GM23338 (cell line): ENCODE data around the gene RYR2. TPM values are rescaled to one million over a fixed set of nuclear protein-coding genes. Genes with fewer than 3 reads are reported as not detected.

Source experiments
- ATAC-seq: fragments of 200-7000 bp; cut with Tn5 transposase; 3 replicates; pipeline ENCODE4 v1.9.1; 2020
- DNase-seq: peaks from one replicate; pipeline ENCODE4 v3.0.0-alpha.2; 2015; ENCODE audit warnings: low spot score
- H2AFZ ChIP-seq: fragments of 200-600 bp; sonication (generic); 2 replicates; pipeline ENCODE4 v1.8.0; 2016; ENCODE audit warnings: antibody characterized with exemption, mild to moderate bottlenecking, moderate library complexity
- H3F3A ChIP-seq: fragments of 200-600 bp; sonication (generic); replicated peaks from 2 replicates; pipeline ENCODE4 v1.8.0; 2017; ENCODE audit warnings: antibody characterized with exemption, mixed run types, low read depth
- H3K27ac ChIP-seq: fragments of 200-600 bp; sonication (generic); 2 replicates; pipeline ENCODE4 v1.6.1; 2016; ENCODE audit warnings: low read depth
- H3K27me3 ChIP-seq: fragments of 200-600 bp; sonication (generic); 2 replicates; pipeline ENCODE4 v1.8.0; 2016; ENCODE audit warnings: mild to moderate bottlenecking, mixed run types, moderate library complexity; ENCODE audit not compliant: insufficient read depth
- H3K36me3 ChIP-seq: fragments of 200-600 bp; sonication (generic); 2 replicates; pipeline ENCODE4 v1.8.0; 2016; ENCODE audit warnings: mild to moderate bottlenecking; ENCODE audit not compliant: insufficient read depth
- H3K4me1 ChIP-seq: fragments of 200-600 bp; sonication (generic); 2 replicates; pipeline ENCODE4 v1.8.0; 2016; ENCODE audit warnings: mild to moderate bottlenecking, moderate library complexity; ENCODE audit not compliant: insufficient read depth
- H3K4me2 ChIP-seq: fragments of 200-600 bp; sonication (generic); 2 replicates; pipeline ENCODE4 v1.7.1; 2017; ENCODE audit warnings: mixed run types
- H3K4me3 ChIP-seq: fragments of 200-600 bp; sonication (generic); 2 replicates; pipeline ENCODE4 v1.6.1; 2016; ENCODE audit warnings: mixed run types
- H3K79me2 ChIP-seq: fragments of 200-600 bp; sonication (generic); replicated peaks from 2 replicates; pipeline ENCODE4 v1.8.0; 2017; ENCODE audit warnings: mild to moderate bottlenecking; ENCODE audit not compliant: insufficient read depth
- H3K9me2 ChIP-seq: fragments of 200-600 bp; sonication (generic); 2 replicates; pipeline ENCODE4 v1.8.0; 2017; ENCODE audit not compliant: insufficient read depth
- H4K20me1 ChIP-seq: fragments of 200-600 bp; sonication (generic); replicated peaks from 2 replicates; pipeline ENCODE4 v1.8.0; 2017; ENCODE audit warnings: mild to moderate bottlenecking; ENCODE audit not compliant: insufficient read depth
- H3K27ac Mint-ChIP-seq: 2 replicates; pipeline ENCODE4 v1.8.0; 2020; ENCODE audit warnings: inconsistent platforms, mild to moderate bottlenecking, moderate library complexity, mixed read lengths
- H3K27me3 Mint-ChIP-seq: 3 replicates; pipeline ENCODE4 v1.8.0; 2022; ENCODE audit warnings: low read depth, mild to moderate bottlenecking, moderate library complexity, mixed read lengths, inconsistent platforms; ENCODE audit not compliant: insufficient read depth, poor library complexity
- H3K36me3 Mint-ChIP-seq: 3 replicates; pipeline ENCODE4 v1.8.0; 2021; ENCODE audit warnings: low read depth, mild to moderate bottlenecking, inconsistent platforms, moderate library complexity, mixed read lengths
- H3K4me1 Mint-ChIP-seq: 3 replicates; pipeline ENCODE4 v1.8.0; 2020; ENCODE audit warnings: mild to moderate bottlenecking, inconsistent platforms, mixed read lengths
- H3K4me3 Mint-ChIP-seq: 3 replicates; pipeline ENCODE4 v1.8.0; 2021; ENCODE audit warnings: moderate library complexity, mild to moderate bottlenecking, inconsistent platforms, mixed read lengths
- H3K9me3 Mint-ChIP-seq: 3 replicates; pipeline ENCODE4 v1.8.0; 2020; ENCODE audit warnings: moderate library complexity, mild to moderate bottlenecking, inconsistent platforms, mixed read lengths
- CREB1 ChIP-seq: fragments of 250-450 bp; sonication (Bioruptor Pico); IDR thresholded peaks from 2 replicates; pipeline ENCODE4 v1.5.0; 2020; ENCODE audit warnings: low read depth, mild to moderate bottlenecking, moderate library complexity
- CTCF ChIP-seq, 2 experiments: fragments of 200-600 bp in 1 of 2; sonication (generic) in 1 of 2; conservative IDR thresholded peaks; 2 replicates each; pipeline versions ENCODE4 v1.5.1 to v1.6.1; 2016 to 2017; ENCODE audit warnings: antibody characterized with exemption in 2 of 2, low read depth in 2 of 2, mild to moderate bottlenecking in 2 of 2, moderate library complexity in 1 of 2
- EZH2 ChIP-seq: fragments of 200-600 bp; sonication (generic); IDR thresholded peaks from one replicate; pipeline ENCODE4 v1.8.0; 2017; ENCODE audit warnings: antibody characterized with exemption, mild to moderate bottlenecking, low read depth; ENCODE audit not compliant: unreplicated experiment
- EZH2phosphoT487 ChIP-seq: fragments of 200-600 bp; sonication (generic); IDR thresholded peaks from one replicate; pipeline ENCODE4 v1.8.1; 2018; ENCODE audit warnings: antibody characterized with exemption; ENCODE audit not compliant: unreplicated experiment
- POLR2AphosphoS5 ChIP-seq: IDR thresholded peaks from 2 replicates; pipeline ENCODE4 v1.6.1; 2016; ENCODE audit warnings: antibody characterized with exemption, low read depth
- REST ChIP-seq: IDR thresholded peaks from one replicate; pipeline ENCODE4 v1.6.1; 2018; ENCODE audit warnings: antibody characterized with exemption; ENCODE audit not compliant: unreplicated experiment
- ZNF114 ChIP-seq: fragments of 250-450 bp; sonication (Bioruptor Pico); IDR thresholded peaks from 2 replicates; pipeline ENCODE4 v1.5.0; 2020; ENCODE audit warnings: mild to moderate bottlenecking, moderate library complexity
- ZNF331 ChIP-seq: fragments of 250-450 bp; sonication (Bioruptor Pico); IDR thresholded peaks from 2 replicates; pipeline ENCODE4 v1.5.0; 2020; ENCODE audit warnings: low read depth, mild to moderate bottlenecking, moderate library complexity
- polyA plus RNA-seq: library from polyadenylated mRNA; unstranded; fragments of >200 nt; fragmentation: Nextera tagmentation; extraction: Ambion mirVana; gene quantifications from 2 replicates; pipeline ENCODE4 v1.2.1, GENCODE V29; 2016
- total RNA-seq: library from RNA; depleted of rRNA; stranded (reverse); fragments of >200 nt; shearing (Covaris generic); gene quantifications from 2 replicates; pipeline ENCODE4 v1.2.3, GENCODE V29; 2014

RYR2 gene
- total and polyA plus RNA-seq, 2 experiments from 2014 or later, result 8.9 to 10.0 TPM

GRCh38 chr1:237507005-237507404, 465.0 kb downstream of the RYR2 start (continued):
- TF ChIP-seq ZNF331 (CRISPR knock-in tag) (no peak), REST (no peak), EZH2 (no peak), POLR2AphosphoS5 (no peak), ZNF114 (CRISPR knock-in tag) (no peak), CREB1 (CRISPR knock-in tag) (no peak)

- Mint-ChIP-seq H3K9me3 (no peaks in the 10 kb centered on the region; the same call in 2 of the 3 replicates), H3K36me3 (no peaks in the 10 kb centered on the region), H3K27me3 (no peaks in the 10 kb centered on the region), H3K4me3 (no peak overlapping the region), H3K4me1 (no peaks in the 10 kb centered on the region), H3K27ac (no peak overlapping the region)
- H3K27me3 ChIP-seq, result no peaks in the 10 kb centered on the region
- DNase-seq (no peak), ATAC-seq (no peak)
- no peak overlapping the region for H3K4me3 ChIP-seq
- TF ChIP-seq REST (no peak), EZH2phosphoT487 (no peak), EZH2 (no peak), CTCF (conservative IDR thresholded peaks at IDR 0.05; ENCODE audit: low read depth in 2 of 2) (no peak), ZNF114 (CRISPR knock-in tag) (no peak), CREB1 (CRISPR knock-in tag) (no peak)
- H3K27ac ChIP-seq, result no peak overlapping the region
- no peaks in the 10 kb centered on the region for H3K79me2 ChIP-seq
- no peak overlapping the region for H2AFZ ChIP-seq
- H3K9me2 ChIP-seq, result no peaks in the 10 kb centered on the region
- no peaks in the 10 kb centered on the region for H3K4me1 ChIP-seq
- H3F3A ChIP-seq, result no peaks in the 10 kb centered on the region
- H3K36me3 ChIP-seq, result no peaks in the 10 kb centered on the region
- H4K20me1 ChIP-seq, result no peaks in the 10 kb centered on the region
- no peak overlapping the region for H3K4me2 ChIP-seq
Observed at GRCh38 chr1:237509748-237510147, 467.8 kb downstream of the RYR2 start.
